Neural cell (in vitro differentiated cells): Measurements from ENCODE around the gene CDK13. TPM values are rescaled to one million over a fixed set of nuclear protein-coding genes. Genes with fewer than 3 reads are reported as not detected.

Experiments
- H2AFZ ChIP-seq: fragments of 200-600, 300-800 bp; sonication (generic), shearing (Covaris generic); 2 replicates; pipeline ENCODE4 v1.6.0; 2014; ENCODE audit warnings: low read depth, mild to moderate bottlenecking, antibody characterized with exemption, low read length, moderate library complexity
- H3F3A ChIP-seq: fragments of 200-600 bp; shearing (Covaris generic); 2 replicates; pipeline ENCODE4 v1.6.1; 2016; ENCODE audit warnings: mild to moderate bottlenecking, moderate library complexity, mixed read lengths, antibody characterized with exemption, low read length; ENCODE audit not compliant: insufficient read depth, poor library complexity, severe bottlenecking
- H3K27ac ChIP-seq: fragments of 200-600, 300-800 bp; sonication (generic), shearing (Covaris generic); 2 replicates; pipeline ENCODE4 v1.5.1; 2014; ENCODE audit warnings: mild to moderate bottlenecking, low read length, moderate library complexity
- H3K27me3 ChIP-seq: fragments of 300-800, 200-600 bp; sonication (generic), shearing (Covaris generic); 2 replicates; pipeline ENCODE4 v1.6.0; 2014; ENCODE audit warnings: mild to moderate bottlenecking, low read depth, low read length, moderate library complexity; ENCODE audit not compliant: insufficient read depth
- H3K36me3 ChIP-seq: fragments of 300-800, 200-600 bp; sonication (generic), shearing (Covaris generic); 2 replicates; pipeline ENCODE4 v1.5.1; 2014; ENCODE audit warnings: mild to moderate bottlenecking, antibody characterized with exemption, low read length, moderate library complexity; ENCODE audit not compliant: insufficient read depth
- H3K4me2 ChIP-seq: fragments of 300-800, 200-600 bp; sonication (generic), shearing (Covaris generic); 2 replicates; pipeline ENCODE4 v1.6.0; 2014; ENCODE audit warnings: mild to moderate bottlenecking, low read length
- H3K4me3 ChIP-seq: fragments of 300-800, 200-600 bp; sonication (generic), shearing (Covaris generic); 2 replicates; pipeline ENCODE4 v1.5.1; 2014; ENCODE audit warnings: mild to moderate bottlenecking, low read length, moderate library complexity
- H3K79me2 ChIP-seq: fragments of 200-600 bp; shearing (Covaris generic); replicated peaks from 2 replicates; pipeline ENCODE4 v1.6.0; 2014; ENCODE audit warnings: mild to moderate bottlenecking, low read length, moderate library complexity; ENCODE audit not compliant: insufficient read depth
- H3K9ac ChIP-seq: fragments of 300-800, 200-600 bp; sonication (generic), shearing (Covaris generic); 2 replicates; pipeline ENCODE4 v1.6.1; 2016; ENCODE audit warnings: mild to moderate bottlenecking, low read length, mixed read lengths
- H3K9me2 ChIP-seq: fragments of 200-600 bp; shearing (Covaris generic); 2 replicates; pipeline ENCODE4 v1.6.1; 2016; ENCODE audit warnings: mild to moderate bottlenecking, low read length, mixed read lengths; ENCODE audit not compliant: insufficient read depth
- H3K9me3 ChIP-seq: fragments of 200-600, 300-800 bp; sonication (generic), shearing (Covaris generic); 2 replicates; pipeline ENCODE4 v1.6.1; 2016; ENCODE audit warnings: mild to moderate bottlenecking, mixed run types, low read length, moderate library complexity, mixed read lengths
- H4K20me1 ChIP-seq: fragments of 200-600 bp; shearing (Covaris generic); 2 replicates; pipeline ENCODE4 v1.6.1; 2016; ENCODE audit warnings: mild to moderate bottlenecking, mixed run types; ENCODE audit not compliant: insufficient read depth
- EP300 ChIP-seq: fragments of 450-650 bp; conservative IDR thresholded peaks from 2 replicates; pipeline ENCODE4 v1.6.1; 2014; ENCODE audit warnings: antibody characterized with exemption, mild to moderate bottlenecking, moderate library complexity; ENCODE audit not compliant: poor library complexity, severe bottlenecking
- EZH2 ChIP-seq: fragments of 200-600, 300-800 bp; shearing (Covaris generic), sonication (generic); IDR thresholded peaks from 2 replicates; pipeline ENCODE4 v1.6.1; 2014; ENCODE audit warnings: antibody characterized with exemption, low read length, borderline replicate concordance, mild to moderate bottlenecking; ENCODE audit not compliant: insufficient read depth, poor library complexity, severe bottlenecking
- MXI1 ChIP-seq: fragments of 450-650 bp; conservative IDR thresholded peaks from 2 replicates; pipeline ENCODE4 v1.6.1; 2014; ENCODE audit warnings: antibody characterized with exemption, mild to moderate bottlenecking; ENCODE audit not compliant: poor library complexity, severe bottlenecking
- POLR2AphosphoS5 ChIP-seq: IDR thresholded peaks from 2 replicates; pipeline ENCODE4 v1.6.1; 2012
- RAD21 ChIP-seq: fragments of 450-650 bp; conservative IDR thresholded peaks from 2 replicates; pipeline ENCODE4 v1.6.1; 2014; ENCODE audit warnings: antibody characterized with exemption, mild to moderate bottlenecking, moderate library complexity
- SMC3 ChIP-seq: fragments of 450-650 bp; conservative IDR thresholded peaks from 2 replicates; pipeline ENCODE4 v1.6.1; 2014; ENCODE audit warnings: antibody characterized with exemption, mild to moderate bottlenecking, moderate library complexity; ENCODE audit not compliant: poor library complexity
- TAF1 ChIP-seq: IDR thresholded peaks from 2 replicates; pipeline ENCODE4 v1.6.1; 2012; ENCODE audit warnings: low read depth
- polyA plus RNA-seq: library from polyadenylated mRNA; depleted of rRNA; stranded (reverse); fragments of >200 nt; gene quantifications from 2 replicates; pipeline ENCODE4 v1.2.3, GENCODE V29; 2014
- TF ChIP-seq, protein P1 (sequence below): fragments of 450-650 bp; IDR thresholded peaks from 2 replicates; pipeline ENCODE4 v1.5.1; 2014; ENCODE audit warnings: antibody characterized with exemption, mild to moderate bottlenecking, moderate library complexity; ENCODE audit not compliant: poor library complexity, severe bottlenecking
- TF ChIP-seq, protein P2 (sequence below): IDR thresholded peaks from 2 replicates; pipeline ENCODE4 v1.6.1; 2012; ENCODE audit warnings: borderline replicate concordance

CDK13 gene
- polyA plus RNA-seq, 1 donor from 2014 or later: 27.0 TPM

DNA sequence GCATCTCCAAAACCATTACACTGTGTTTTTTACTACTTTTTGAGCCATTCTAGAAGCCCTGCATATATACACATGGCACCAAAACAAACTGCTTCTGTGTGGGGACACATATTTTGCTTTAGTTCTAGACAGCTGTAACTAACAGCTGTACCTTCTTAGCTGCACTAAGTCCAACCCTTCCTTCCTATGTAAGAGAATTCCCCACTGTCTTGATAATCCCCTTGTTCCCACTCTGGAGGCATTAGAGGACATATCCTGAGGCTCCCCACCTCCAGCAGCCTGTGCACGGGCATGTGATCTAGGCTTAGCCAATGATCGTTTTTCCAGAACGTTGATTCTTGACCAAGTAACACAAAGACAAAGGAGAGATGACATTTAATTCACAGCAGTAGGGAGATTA, 13.3 kb upstream of the CDK13 start:
- Histone ChIP-seq H3K4me2 (no peak overlapping the region), H3K9ac (no peak overlapping the region), H2AFZ (no peak overlapping the region), H3K27me3 (no peaks in the 10 kb centered on the region), H3K9me3 (no peaks in the 10 kb centered on the region), H3K27ac (no peak overlapping the region), H3K79me2 (no peaks in the 10 kb centered on the region), H3K4me3 (no peak overlapping the region), H3K36me3 (no peaks in the 10 kb centered on the region), H4K20me1 (no peaks in the 10 kb centered on the region), H3F3A (no peaks in the 10 kb centered on the region), H3K9me2 (no peaks in the 10 kb centered on the region)
- no peak for TF ChIP-seq POLR2AphosphoS5
- TF ChIP-seq TAF1: no peak
- TF ChIP-seq, protein P1, sequence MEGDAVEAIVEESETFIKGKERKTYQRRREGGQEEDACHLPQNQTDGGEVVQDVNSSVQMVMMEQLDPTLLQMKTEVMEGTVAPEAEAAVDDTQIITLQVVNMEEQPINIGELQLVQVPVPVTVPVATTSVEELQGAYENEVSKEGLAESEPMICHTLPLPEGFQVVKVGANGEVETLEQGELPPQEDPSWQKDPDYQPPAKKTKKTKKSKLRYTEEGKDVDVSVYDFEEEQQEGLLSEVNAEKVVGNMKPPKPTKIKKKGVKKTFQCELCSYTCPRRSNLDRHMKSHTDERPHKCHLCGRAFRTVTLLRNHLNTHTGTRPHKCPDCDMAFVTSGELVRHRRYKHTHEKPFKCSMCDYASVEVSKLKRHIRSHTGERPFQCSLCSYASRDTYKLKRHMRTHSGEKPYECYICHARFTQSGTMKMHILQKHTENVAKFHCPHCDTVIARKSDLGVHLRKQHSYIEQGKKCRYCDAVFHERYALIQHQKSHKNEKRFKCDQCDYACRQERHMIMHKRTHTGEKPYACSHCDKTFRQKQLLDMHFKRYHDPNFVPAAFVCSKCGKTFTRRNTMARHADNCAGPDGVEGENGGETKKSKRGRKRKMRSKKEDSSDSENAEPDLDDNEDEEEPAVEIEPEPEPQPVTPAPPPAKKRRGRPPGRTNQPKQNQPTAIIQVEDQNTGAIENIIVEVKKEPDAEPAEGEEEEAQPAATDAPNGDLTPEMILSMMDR: no peak
- no peak for TF ChIP-seq MXI1
- TF ChIP-seq EZH2: no peak
- TF ChIP-seq, protein P2, sequence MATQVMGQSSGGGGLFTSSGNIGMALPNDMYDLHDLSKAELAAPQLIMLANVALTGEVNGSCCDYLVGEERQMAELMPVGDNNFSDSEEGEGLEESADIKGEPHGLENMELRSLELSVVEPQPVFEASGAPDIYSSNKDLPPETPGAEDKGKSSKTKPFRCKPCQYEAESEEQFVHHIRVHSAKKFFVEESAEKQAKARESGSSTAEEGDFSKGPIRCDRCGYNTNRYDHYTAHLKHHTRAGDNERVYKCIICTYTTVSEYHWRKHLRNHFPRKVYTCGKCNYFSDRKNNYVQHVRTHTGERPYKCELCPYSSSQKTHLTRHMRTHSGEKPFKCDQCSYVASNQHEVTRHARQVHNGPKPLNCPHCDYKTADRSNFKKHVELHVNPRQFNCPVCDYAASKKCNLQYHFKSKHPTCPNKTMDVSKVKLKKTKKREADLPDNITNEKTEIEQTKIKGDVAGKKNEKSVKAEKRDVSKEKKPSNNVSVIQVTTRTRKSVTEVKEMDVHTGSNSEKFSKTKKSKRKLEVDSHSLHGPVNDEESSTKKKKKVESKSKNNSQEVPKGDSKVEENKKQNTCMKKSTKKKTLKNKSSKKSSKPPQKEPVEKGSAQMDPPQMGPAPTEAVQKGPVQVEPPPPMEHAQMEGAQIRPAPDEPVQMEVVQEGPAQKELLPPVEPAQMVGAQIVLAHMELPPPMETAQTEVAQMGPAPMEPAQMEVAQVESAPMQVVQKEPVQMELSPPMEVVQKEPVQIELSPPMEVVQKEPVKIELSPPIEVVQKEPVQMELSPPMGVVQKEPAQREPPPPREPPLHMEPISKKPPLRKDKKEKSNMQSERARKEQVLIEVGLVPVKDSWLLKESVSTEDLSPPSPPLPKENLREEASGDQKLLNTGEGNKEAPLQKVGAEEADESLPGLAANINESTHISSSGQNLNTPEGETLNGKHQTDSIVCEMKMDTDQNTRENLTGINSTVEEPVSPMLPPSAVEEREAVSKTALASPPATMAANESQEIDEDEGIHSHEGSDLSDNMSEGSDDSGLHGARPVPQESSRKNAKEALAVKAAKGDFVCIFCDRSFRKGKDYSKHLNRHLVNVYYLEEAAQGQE: no peak
- no peak for TF ChIP-seq SMC3
- no peak for TF ChIP-seq EP300
- no peak for TF ChIP-seq RAD21

DNA sequence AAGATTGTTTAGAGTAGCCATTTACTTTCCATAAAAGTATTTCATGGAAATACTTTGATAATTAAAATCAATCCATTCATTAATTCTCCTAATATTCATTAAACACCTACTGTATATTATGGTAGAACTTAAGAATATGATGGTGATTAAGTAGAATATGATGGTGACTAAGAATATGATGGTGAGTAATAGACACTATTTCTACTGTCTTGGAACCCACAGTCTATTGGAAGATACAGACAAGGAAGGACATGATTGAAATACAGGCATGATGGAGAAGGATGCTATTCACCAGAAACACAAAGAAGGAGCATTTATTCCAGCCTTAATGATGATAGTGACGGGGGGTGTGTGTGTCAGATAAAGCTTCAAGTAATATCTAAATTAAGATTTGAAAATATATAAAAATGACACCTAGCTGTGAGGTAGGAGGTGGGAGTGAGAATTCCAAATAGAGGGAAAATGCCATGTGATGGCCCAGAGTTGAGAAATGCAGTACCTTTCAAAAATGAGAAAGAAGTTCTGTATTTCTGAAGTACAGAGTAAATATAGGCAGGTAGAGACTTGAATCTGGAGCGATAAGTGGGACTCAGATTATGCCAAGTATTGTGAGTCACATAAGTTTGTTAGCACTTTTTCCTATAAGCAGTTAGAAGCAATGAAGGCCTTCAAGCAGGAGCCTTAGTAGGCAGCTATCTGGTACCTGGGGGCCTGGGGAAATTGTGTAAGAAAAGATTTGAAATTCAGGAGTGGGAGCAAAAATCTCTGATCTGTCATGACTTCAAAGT, 12.5 kb upstream of the CDK13 start:
- H3K27me3 ChIP-seq: no peaks in the 10 kb centered on the region
- H4K20me1 ChIP-seq: no peaks in the 10 kb centered on the region
- no peak overlapping the region for H2AFZ ChIP-seq
- no peaks in the 10 kb centered on the region for H3K36me3 ChIP-seq
- H3K9me2 ChIP-seq: no peaks in the 10 kb centered on the region
- H3K27ac ChIP-seq: no peak overlapping the region
- no peak overlapping the region for H3K4me2 ChIP-seq
- TF ChIP-seq EP300: no peak
- TF ChIP-seq POLR2AphosphoS5: no peak
- TF ChIP-seq, protein P1: no peak
- no peak for TF ChIP-seq EZH2
- TF ChIP-seq MXI1: no peak
- TF ChIP-seq SMC3: no peak
- no peak for TF ChIP-seq RAD21
- TF ChIP-seq, protein P2: no peak
- no peak for TF ChIP-seq TAF1
- H3K79me2 ChIP-seq: no peaks in the 10 kb centered on the region
- no peak overlapping the region for H3K9ac ChIP-seq
- H3K9me3 ChIP-seq: no peaks in the 10 kb centered on the region
- H3F3A ChIP-seq: no peaks in the 10 kb centered on the region
- H3K4me3 ChIP-seq: no peak overlapping the region
